ENCODE measurements around the gene SDK1. TPM values are rescaled to one million over a fixed set of nuclear protein-coding genes. Genes with fewer than 3 reads are reported as not detected.
A peak's percentile ranks its signal among the peaks of the same experiment; 100 is the strongest.

SDK1 gene
- total RNA-seq, 2 donors from 2014 or later: 4.8 to 13.2 TPM

DNA sequence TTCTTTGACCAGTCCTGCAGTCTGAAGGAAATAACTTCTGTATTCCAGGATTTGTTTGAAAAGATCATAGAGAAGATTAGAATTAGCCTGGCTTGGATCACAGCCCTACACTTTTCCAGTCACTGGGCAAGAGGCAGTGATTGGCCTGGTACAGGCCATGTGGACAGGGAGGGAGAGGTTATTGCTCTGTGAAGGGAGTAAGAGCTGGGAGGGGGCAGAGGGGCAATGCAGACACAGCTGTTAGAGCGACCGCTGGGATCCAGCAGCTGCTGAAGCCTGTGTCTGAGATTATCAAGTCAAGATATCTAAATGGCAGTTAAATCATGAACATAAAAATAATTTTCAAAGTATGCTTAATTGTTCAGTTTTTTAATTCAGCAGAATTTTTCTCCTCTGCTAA is 257.3 kb downstream of the SDK1 start:
- H3K4me3 ChIP-seq: no peak overlapping the region
- H3K27me3 ChIP-seq (replicated peaks; ENCODE audit: insufficient read depth): no peaks in the 10 kb centered on the region
- no peak overlapping the region for H3K27ac ChIP-seq
- WGBS: 67% methylated on average over 2 of the region's 2 CpGs
- no peaks in the 10 kb centered on the region for H3K9me3 ChIP-seq
- H3K4me1 ChIP-seq (replicated peaks): no peaks in the 10 kb centered on the region
- DNase-seq (ENCODE audit: low spot score): no peak
- no peaks in the 10 kb centered on the region for H3K36me3 ChIP-seq
- TF ChIP-seq POLR2AphosphoS5 (IDR thresholded peaks at IDR 0.05): no peak
- no peak for TF ChIP-seq POLR2A (IDR thresholded peaks at IDR 0.05)
- TF ChIP-seq, protein P1, sequence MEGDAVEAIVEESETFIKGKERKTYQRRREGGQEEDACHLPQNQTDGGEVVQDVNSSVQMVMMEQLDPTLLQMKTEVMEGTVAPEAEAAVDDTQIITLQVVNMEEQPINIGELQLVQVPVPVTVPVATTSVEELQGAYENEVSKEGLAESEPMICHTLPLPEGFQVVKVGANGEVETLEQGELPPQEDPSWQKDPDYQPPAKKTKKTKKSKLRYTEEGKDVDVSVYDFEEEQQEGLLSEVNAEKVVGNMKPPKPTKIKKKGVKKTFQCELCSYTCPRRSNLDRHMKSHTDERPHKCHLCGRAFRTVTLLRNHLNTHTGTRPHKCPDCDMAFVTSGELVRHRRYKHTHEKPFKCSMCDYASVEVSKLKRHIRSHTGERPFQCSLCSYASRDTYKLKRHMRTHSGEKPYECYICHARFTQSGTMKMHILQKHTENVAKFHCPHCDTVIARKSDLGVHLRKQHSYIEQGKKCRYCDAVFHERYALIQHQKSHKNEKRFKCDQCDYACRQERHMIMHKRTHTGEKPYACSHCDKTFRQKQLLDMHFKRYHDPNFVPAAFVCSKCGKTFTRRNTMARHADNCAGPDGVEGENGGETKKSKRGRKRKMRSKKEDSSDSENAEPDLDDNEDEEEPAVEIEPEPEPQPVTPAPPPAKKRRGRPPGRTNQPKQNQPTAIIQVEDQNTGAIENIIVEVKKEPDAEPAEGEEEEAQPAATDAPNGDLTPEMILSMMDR (IDR thresholded peaks at IDR 0.05): no peak
- intact Hi-C loops (cut with DNase I): no loop called here

DNA sequence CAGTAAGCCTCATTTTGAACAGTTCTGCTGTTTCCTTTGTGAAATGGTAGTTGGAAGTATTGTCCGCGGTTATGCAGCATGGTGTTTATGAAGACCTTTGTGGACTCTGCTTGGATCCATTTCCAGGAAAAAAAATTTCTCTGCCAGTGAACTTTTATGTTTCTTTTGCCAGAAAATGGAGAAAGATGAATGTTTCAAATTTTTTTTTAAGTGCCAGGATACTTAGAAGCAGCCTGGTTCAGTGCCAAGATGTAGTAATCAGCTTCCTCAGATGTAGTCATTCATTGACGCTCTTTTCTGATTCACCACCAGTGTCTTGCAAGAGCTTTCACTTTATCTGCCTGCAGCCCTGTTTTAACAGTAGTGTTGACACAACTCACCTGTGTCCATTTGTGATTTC is 258.2 kb downstream of the SDK1 start:
- Histone ChIP-seq H3K4me3 (no peak overlapping the region), H3K27ac (no peak overlapping the region), H3K4me1 (replicated peaks) (no peaks in the 10 kb centered on the region), H3K9me3 (no peaks in the 10 kb centered on the region), H3K27me3 (replicated peaks; ENCODE audit: insufficient read depth) (no peaks in the 10 kb centered on the region), H3K36me3 (no peaks in the 10 kb centered on the region)
- TF ChIP-seq POLR2A (IDR thresholded peaks at IDR 0.05): no peak
- TF ChIP-seq, protein P1 (IDR thresholded peaks at IDR 0.05): no peak
- no peak for TF ChIP-seq POLR2AphosphoS5 (IDR thresholded peaks at IDR 0.05)
- DNase-seq (ENCODE audit: low spot score): peak; percentile 22
- intact Hi-C loops (cut with DNase I): no loop called here
- 16% methylated on average over 3 of the region's 3 CpGs for WGBS

DNA sequence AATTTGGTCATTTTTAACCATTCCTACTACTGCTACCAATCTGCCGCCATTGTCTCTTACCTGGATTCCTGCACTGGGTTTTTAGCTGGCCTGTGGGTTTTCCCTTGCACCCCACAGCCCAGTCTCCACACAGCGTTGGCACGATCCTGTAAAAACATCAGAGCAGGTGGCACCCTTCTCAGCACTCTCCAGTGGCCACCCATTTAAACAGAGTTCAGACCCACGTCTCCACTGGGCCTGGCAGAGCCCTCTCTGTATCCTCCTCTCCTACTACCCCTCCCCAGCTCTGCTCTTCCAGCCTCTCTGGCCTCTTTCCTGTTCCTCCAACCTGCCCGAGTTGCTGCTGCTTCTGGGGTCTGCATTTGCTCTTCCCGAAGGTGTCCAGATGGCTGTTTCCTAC is 259.4 kb downstream of the SDK1 start:
- Histone ChIP-seq H3K36me3 (no peaks in the 10 kb centered on the region), H3K27ac (no peak overlapping the region), H3K9me3 (no peaks in the 10 kb centered on the region), H3K4me3 (no peak overlapping the region), H3K4me1 (replicated peaks) (no peaks in the 10 kb centered on the region), H3K27me3 (replicated peaks; ENCODE audit: insufficient read depth) (no peaks in the 10 kb centered on the region)
- intact Hi-C loops (cut with DNase I): no loop called here
- TF ChIP-seq POLR2AphosphoS5 (IDR thresholded peaks at IDR 0.05): no peak
- TF ChIP-seq, protein P1 (IDR thresholded peaks at IDR 0.05): no peak
- DNase-seq (ENCODE audit: low spot score): no peak
- 92% methylated on average over 6 of the region's 6 CpGs for WGBS

DNA sequence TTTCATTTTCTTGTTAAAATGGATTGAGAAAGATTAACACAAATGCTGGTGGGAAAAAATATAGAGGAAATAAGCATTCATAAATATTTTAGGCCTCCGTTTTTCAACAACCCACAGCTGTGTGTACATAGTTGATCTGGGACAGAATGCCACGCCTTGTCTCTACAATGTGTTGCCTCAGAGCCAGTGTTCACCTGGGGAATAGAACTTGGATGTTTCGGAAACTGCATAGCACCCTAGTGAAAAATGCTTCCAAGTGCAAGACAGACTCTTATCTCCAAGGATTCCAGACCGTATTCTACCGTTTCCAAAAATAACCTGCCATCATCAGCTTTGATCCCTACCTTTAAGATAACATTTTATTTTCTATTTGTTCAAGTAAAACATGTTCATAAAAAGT is 260.9 kb downstream of the SDK1 start:
- Histone ChIP-seq H3K9me3 (no peaks in the 10 kb centered on the region), H3K4me3 (no peak overlapping the region), H3K27me3 (replicated peaks; ENCODE audit: insufficient read depth) (no peaks in the 10 kb centered on the region), H3K36me3 (no peaks in the 10 kb centered on the region), H3K27ac (no peak overlapping the region), H3K4me1 (replicated peaks) (no peaks in the 10 kb centered on the region)
- TF ChIP-seq POLR2A (IDR thresholded peaks at IDR 0.05): no peak
- TF ChIP-seq, protein P1 (IDR thresholded peaks at IDR 0.05): no peak
- peak; percentile 22 for TF ChIP-seq POLR2AphosphoS5 (IDR thresholded peaks at IDR 0.05)
- intact Hi-C loops (cut with DNase I): no loop called here
- WGBS: 46% methylated on average over 5 of the region's 5 CpGs
- no peak for DNase-seq (ENCODE audit: low spot score)

DNA sequence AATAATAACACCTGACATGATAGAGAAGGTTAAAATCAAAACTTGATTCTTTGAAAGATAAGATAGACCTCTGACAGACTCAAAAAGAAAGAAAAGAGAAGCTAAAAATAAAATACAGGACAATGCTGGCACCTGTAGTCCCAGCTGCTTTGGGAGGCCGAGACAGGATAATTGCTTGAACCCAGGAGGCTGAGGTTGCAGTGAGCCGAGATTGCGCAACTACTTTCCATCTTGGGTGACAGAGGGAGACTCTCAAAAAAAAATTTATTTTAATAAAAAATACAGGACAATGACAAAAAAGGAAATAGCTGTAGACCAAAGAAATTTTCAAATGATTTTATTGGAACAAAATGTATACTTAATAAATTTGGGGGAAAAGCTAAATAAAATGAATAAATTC is 263.2 kb downstream of the SDK1 start:
- TF ChIP-seq POLR2A (IDR thresholded peaks at IDR 0.05): no peak
- TF ChIP-seq, protein P1 (IDR thresholded peaks at IDR 0.05): no peak
- no peak for TF ChIP-seq POLR2AphosphoS5 (IDR thresholded peaks at IDR 0.05)
- no peak for DNase-seq (ENCODE audit: low spot score)
- H3K27me3 ChIP-seq (replicated peaks; ENCODE audit: insufficient read depth): no peaks in the 10 kb centered on the region
- no peak overlapping the region for H3K27ac ChIP-seq
- no peaks in the 10 kb centered on the region for H3K4me1 ChIP-seq (replicated peaks)
- no peak overlapping the region for H3K4me3 ChIP-seq
- intact Hi-C loops (cut with DNase I): no loop called here
- H3K36me3 ChIP-seq: no peaks in the 10 kb centered on the region
- no peaks in the 10 kb centered on the region for H3K9me3 ChIP-seq
- WGBS: 91% methylated on average over 3 of the region's 3 CpGs
